Adrenal gland (tissue), 12 donors: ENCODE data around the gene TENT5C. TPM values are rescaled to one million over a fixed set of nuclear protein-coding genes. Genes with fewer than 3 reads are reported as not detected.

Experiments used
- DNase-seq, 7 donors: peaks; one replicate each; pipeline ENCODE4 v3.0.0-alpha.2; 2019 to 2020
- H3K27ac ChIP-seq, 5 donors: fragments of 200-600 bp; sonication (generic) in 4 of 5; 1 replicate in 3 of 5; 2 replicates in 2 of 5; pipeline versions ENCODE4 v1.5.1 to v1.8.0; 2016 to 2020; ENCODE audit warnings: mild to moderate bottlenecking in 1 of 5
- H3K27me3 ChIP-seq: fragments of 200-600 bp; 2 replicates; pipeline ENCODE4 v1.8.0; 2021
- H3K36me3 ChIP-seq, 2 donors: fragments of 200-600 bp; replicated peaks in 1 of 2; 1 replicate in 1 of 2; 2 replicates in 1 of 2; pipeline versions ENCODE4 v1.5.1 to v1.8.0; 2018 to 2022
- H3K4me1 ChIP-seq, 2 donors: fragments of 200-600 bp; replicated peaks in 1 of 2; 1 replicate in 1 of 2; 2 replicates in 1 of 2; pipeline versions ENCODE4 v1.5.1 to v1.8.0; 2018 to 2021
- H3K4me3 ChIP-seq, 4 donors: fragments of 200-600 bp; sonication (generic) in 3 of 4; one replicate each; pipeline ENCODE4 v1.5.1; 2016 to 2018
- H3K9me3 ChIP-seq, 3 donors: fragments of 200-600 bp; sonication (generic) in 1 of 3; replicated peaks in 1 of 3; 1 replicate in 2 of 3; 2 replicates in 1 of 3; pipeline versions ENCODE4 v1.5.1 to v1.8.0; 2016 to 2021
- CTCF ChIP-seq, 6 experiments: fragments of 450-650 bp in 4 of 6; fragments of 200-600 bp in 2 of 6; sonication (generic) in 1 of 6; IDR thresholded peaks; 1 replicate in 5 of 6; 2 replicates in 1 of 6; pipeline versions ENCODE4 v1.5.1 to v1.8.0; 2016 to 2021; ENCODE audit warnings: antibody characterized with exemption in 6 of 6, mild to moderate bottlenecking in 2 of 6, moderate library complexity in 1 of 6
- POLR2A ChIP-seq, 2 donors: fragments of 450-650 bp; IDR thresholded peaks; one replicate each; pipeline ENCODE4 v1.6.1; 2017; ENCODE audit warnings: antibody characterized with exemption in 2 of 2, mild to moderate bottlenecking in 2 of 2, moderate library complexity in 1 of 2
- WGBS, 4 donors: extraction: QIAGEN DNeasy Blood & Tissue Kit in 2 of 4; methylation state at CpG; one replicate each; pipeline versions ENCODE4 v1.1.5 to v1.1.7; 2013 to 2017; 5-methylcytosine and 5-hydroxymethylcytosine counted together
- intact Hi-C, 2 donors: fragments of 100-400 bp; cut with DNase I; formaldehyde crosslinking; loops; one replicate each; pipeline versions ENCODE4 v1.14.1 to v1.15.0; 2022 to 2023
- polyA plus RNA-seq, 3 donors: library from polyadenylated mRNA; stranded (reverse); fragments of 200-250 nt in 2 of 3; fragments of 350-450 nt in 1 of 3; fragmentation: Illumina TruSeq in 1 of 3; extraction: RNeasy Lipid Tissue Mini Kit (QIAGEN cat#74804) in 1 of 3; gene quantifications; one replicate each; pipeline ENCODE4 v1.2.3, GENCODE V29; 2013 to 2014
- total RNA-seq, 9 donors: library from RNA; depleted of rRNA in 4 of 9; stranded (reverse); fragments of >200 nt in 4 of 9; fragments of 120-200 nt in 1 of 9; fragmentation: NEBNext Ultra II Directional in 1 of 9; extraction: Animal tissue kit (Norgen Biotek cat#: 25700) in 1 of 9; gene quantifications; one replicate each; pipeline versions ENCODE4 v1.1.0 to v1.2.4, GENCODE V29; 2013 to 2023
- donor health status: healthy with polysubstance abuse.
- donor health status: Bipolar disorder and iron deficiency.
- donor health status: DM: yes; HTN: yes; CAD: no.
- donor health status: DM: no; HTN: no; CAD: no.
- donor health status: DM: no; HTN: no; CAD: no.
- donor health status: DM: yes; HTN: yes; CAD: no.

The TENT5C gene
- total and polyA plus RNA-seq, 12 donors = 0.54 to 8.5 (median 2.0) TPM

- Histone ChIP-seq H3K9me3 (no peaks in the 10 kb centered on the region), H3K27ac (no peak overlapping the region), H3K36me3 (no peaks in the 10 kb centered on the region), H3K4me1 (no peaks in the 10 kb centered on the region), H3K4me3 (no peak overlapping the region), H3K27me3 (no peaks in the 10 kb centered on the region)
- TF ChIP-seq CTCF (IDR thresholded peaks at IDR 0.05) = no peak
- no peak for TF ChIP-seq POLR2A (IDR thresholded peaks at IDR 0.05)
- intact Hi-C loops = no loop called here
- no peak for DNase-seq
- 83 to 97% (median 85%) methylated on average over 3 of the region's 3 CpGs for WGBS, 4 donors
Observed at GRCh38 chr1:117591252-117591651, 14.6 kb upstream of the TENT5C start.

GRCh38 chr1:117592155-117592554 is 13.7 kb upstream of the TENT5C start:
- WGBS, 4 donors = 84 to 88% (median 85%) methylated on average over 8 to 9 of the region's 9 CpGs
- no peak for TF ChIP-seq POLR2A (IDR thresholded peaks at IDR 0.05)
- no peak for TF ChIP-seq CTCF (IDR thresholded peaks at IDR 0.05)
- no peaks in the 10 kb centered on the region for H3K4me1 ChIP-seq
- no peaks in the 10 kb centered on the region for H3K27me3 ChIP-seq
- no peak overlapping the region for H3K27ac ChIP-seq
- no peak overlapping the region for H3K4me3 ChIP-seq
- no peaks in the 10 kb centered on the region for H3K9me3 ChIP-seq
- no peaks in the 10 kb centered on the region for H3K36me3 ChIP-seq
- no peak for DNase-seq
- intact Hi-C loops = no loop called here

GRCh38 chr1:117594261-117594990 is 11.4 kb upstream of the TENT5C start:
- peak in 1 of 7 donors; percentile 0 for DNase-seq
- no peaks in the 10 kb centered on the region for H3K4me1 ChIP-seq
- no peak for TF ChIP-seq CTCF (IDR thresholded peaks at IDR 0.05)
- no peak for TF ChIP-seq POLR2A (IDR thresholded peaks at IDR 0.05)
- H3K4me3 ChIP-seq = no peak overlapping the region
- no peak overlapping the region for H3K27ac ChIP-seq
- no peaks in the 10 kb centered on the region for H3K36me3 ChIP-seq
- 82 to 91% (median 86%) methylated on average over 8 of the region's 8 CpGs for WGBS, 4 donors
- intact Hi-C loops = no loop called here
- H3K27me3 ChIP-seq = no peaks in the 10 kb centered on the region
- no peaks in the 10 kb centered on the region for H3K9me3 ChIP-seq

- Histone ChIP-seq H3K27ac (no peak overlapping the region), H3K4me3 (no peak overlapping the region), H3K9me3 (no peaks in the 10 kb centered on the region), H3K27me3 (no peaks in the 10 kb centered on the region), H3K4me1 (no peaks in the 10 kb centered on the region), H3K36me3 (no peaks in the 10 kb centered on the region)
- 67 to 83% (median 79%) methylated on average over 5 of the region's 5 CpGs for WGBS, 4 donors
- TF ChIP-seq POLR2A (IDR thresholded peaks at IDR 0.05) (no peak), CTCF (IDR thresholded peaks at IDR 0.05) (no peak)
- DNase-seq = no peak
- intact Hi-C loops = no loop called here
Observed at GRCh38 chr1:117596023-117596720, 9.7 kb upstream of the TENT5C start.
